HK-2 (cell line): ENCODE measurements around the gene SPATA3.

Experiments used
- DNase-seq: peaks from one replicate; pipeline ENCODE4 v3.0.0-alpha.2; 2018; ENCODE audit not compliant: unreplicated experiment

Gene SPATA3

GRCh38 chr2:231049286-231050017 lies 53.5 kb downstream of the SPATA3 start:
- no peak for DNase-seq

DNA sequence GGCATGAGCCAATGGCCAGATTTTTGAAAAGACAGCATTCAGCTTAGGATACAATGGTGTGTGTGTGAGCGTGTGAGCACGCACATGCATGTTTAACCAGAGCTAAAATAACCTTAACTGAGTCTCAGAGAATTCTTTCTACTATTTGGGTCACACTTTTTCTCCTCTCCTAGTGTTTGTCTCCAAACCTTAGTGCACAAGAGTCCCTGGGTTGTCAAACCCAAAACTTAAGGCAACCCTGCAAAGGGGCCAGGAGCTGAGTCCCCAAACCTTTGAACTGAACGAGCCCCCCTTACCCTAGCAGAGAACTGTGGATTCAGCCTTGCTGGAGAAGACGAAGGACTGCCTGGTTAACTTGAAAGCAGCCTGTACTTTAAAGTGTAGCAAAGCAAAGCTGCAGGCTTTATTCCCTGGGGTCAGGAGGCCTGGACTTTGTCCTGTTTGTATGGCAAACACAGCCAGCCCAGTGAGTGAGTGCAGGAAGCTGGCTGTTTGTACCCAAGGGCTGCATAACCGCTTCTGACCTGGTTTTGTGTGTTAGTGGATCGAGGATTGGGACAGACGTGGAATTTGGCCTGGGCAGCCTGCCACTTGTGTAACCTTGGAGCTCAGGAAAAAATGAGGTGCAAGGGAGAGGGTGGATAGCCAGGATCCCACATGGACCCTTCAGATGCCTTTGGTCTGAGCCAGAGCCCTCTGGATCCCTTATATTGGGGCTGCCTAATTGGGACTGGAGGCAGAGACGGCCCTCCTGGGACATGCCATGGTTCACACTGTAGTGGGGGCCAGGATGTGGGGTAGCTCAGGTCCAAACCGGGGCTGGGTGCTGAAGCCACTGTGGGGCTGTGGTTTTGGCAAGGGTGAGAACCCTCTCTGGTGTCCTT lies 54.3 kb downstream of the SPATA3 start:
- DNase-seq: no peak

- DNase-seq: no peak
Measured at GRCh38 chr2:231051116-231051515, 55.2 kb downstream of the SPATA3 start.

DNA sequence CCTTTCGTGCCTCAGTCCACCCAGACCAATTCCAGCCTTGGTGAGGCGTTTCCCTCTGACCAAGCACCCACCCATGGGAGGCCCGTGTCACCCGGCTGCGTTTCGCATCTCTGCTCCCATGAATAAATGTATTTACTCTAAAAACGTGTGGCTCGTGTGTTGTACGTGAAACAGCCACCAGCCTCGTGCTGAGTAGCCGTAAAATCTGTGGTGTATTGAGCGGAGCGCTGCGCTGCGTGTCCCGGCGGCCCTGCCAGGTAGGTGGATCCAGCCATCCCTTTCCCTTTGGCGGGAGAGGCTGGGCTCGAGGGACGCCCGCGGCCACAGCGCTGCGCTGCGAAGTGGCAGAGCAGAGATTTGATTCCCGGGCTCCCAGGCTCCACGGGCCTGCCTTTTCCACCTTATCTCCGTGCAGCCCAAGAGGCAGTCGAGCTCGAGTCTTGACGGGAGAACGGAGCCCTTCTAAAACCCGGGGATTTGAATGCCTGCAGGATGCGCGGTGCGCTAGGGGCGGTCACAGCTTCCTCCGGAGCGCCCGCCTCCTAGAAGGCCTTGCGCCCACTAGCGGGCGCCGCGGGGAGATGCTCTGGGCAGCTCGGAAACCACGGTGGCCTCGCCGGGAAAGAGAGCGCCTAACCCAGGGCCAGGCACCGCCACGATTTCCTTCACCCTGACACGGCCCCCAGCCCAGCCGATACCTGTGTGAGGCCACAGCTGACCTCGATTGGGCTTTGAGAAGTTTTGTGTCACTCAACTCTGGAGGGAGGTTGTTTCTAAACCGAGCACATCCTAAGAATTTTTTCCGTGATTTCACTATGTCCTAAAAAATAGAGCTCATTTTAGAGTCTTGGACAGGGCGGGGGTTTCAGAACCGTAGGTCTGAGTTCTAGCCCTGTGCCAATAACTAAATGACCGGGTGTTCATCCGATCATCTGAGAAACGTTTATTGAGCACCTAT lies 56.9 kb downstream of the SPATA3 start:
- DNase-seq: peak; percentile 82

DNA sequence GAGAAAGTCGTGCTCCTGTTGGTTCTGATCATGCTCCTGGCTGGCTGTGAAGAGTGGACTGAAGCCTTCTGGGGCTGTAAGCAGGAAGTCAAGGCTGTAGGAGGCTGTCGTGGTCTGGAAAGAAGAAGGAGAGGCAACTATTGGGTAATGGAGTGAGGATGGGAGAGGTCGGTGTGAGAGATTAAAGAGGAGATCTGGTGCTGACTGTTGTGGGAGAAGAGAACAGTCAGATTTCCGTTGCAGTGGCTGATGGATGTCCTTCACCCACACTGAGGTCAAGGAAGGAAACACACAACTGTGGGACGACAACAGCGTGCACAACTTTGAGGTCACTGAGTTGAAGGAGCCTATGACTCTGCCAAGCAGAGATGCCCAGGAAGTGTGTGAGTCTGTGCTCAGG lies 57.9 kb downstream of the SPATA3 start:
- no peak for DNase-seq

- peak; percentile 93 for DNase-seq
Measured at GRCh38 chr2:231056453-231057416, 60.8 kb downstream of the SPATA3 start, which contains the start of gene PSMD1. PSMD1 (plus strand) TSS chr2:231056867; CDS start chr2:231057026, 159 bp downstream.

GRCh38 chr2:231057590-231057989 lies 61.7 kb downstream of the SPATA3 start:
- DNase-seq: no peak
